Left forelimb (tissue), 1 donor: ENCODE data around the gene PLIN5.

Source experiments
- DNase-seq: peaks from one replicate; pipeline ENCODE4 v3.0.0-alpha.2; 2018; ENCODE audit warnings: low spot score

The PLIN5 gene

DNA sequence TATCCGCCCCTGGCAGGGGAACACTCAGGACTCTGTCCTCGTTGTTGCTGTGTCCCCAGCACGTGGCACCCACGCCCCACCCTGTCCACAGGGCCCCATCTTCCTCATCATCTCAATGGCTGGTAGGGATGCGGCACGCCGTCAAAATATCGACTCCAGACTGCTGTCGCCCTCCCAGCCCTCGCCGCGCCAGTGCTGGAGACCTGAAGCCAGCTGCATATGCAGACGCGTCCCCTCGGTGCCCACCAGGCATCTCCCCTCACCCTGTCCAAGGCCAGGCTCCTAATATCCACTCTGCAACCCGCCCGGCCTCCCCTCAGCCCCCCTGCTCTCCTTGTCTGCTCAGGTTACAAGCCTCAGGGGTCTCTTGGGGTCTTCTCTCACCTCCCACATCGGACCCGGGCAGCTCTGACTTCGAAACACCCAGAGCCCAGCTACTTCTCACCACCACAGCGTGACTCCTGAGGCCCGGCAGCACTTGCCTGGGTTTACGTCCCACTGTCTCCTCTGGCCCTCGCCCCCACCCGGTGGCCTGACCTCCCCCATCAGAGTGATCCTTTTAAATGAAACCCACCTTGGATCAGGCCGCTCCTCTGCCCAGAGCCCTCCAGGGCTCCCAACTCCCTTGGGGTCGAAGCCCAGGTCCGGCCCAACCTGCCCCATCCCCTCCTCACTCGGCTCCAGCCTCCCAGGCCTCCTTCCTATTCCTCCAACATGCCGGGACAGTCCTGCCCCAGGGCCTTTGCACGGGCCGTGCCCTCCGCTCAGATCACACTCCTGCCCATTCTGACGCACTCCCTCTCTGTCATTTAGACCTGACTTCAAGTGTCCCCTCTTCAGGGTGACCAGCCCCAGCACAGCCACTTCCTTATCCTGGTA is 29.2 kb downstream of the PLIN5 start:
- DNase-seq, result no peak

DNA sequence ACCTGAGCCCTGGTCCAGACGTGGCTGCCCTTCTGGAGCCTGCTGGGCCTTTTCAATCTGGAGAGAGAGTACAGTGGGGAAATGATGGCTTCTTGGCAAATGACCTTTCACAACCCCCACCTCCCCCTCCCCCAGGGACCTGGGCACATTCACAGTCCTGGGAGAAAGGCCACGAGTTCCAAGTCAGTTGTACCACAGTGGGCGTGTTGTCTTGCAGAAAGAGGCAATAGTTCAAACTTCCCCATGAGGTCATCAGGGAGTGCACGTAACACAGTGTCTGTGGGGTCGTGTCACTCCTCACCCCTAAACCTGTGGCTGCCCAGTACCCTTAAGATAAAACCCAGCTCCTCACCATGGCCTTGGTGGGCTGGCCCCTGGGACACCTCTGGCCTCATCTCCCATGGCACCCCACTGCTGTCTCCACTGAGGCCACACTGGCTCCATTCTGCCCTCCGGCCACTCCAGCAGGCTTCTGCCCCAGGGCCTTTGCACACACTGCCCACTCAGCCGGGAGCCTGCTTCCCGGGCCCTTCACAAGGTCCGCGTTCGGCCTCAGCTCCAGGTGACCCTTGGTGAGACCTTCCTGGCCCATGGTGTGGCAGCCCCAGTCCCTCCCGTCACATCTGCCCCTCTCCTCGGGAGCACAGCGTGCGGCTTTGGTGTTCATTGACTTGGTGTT is 30.0 kb downstream of the PLIN5 start:
- DNase-seq, result no peak

DNA sequence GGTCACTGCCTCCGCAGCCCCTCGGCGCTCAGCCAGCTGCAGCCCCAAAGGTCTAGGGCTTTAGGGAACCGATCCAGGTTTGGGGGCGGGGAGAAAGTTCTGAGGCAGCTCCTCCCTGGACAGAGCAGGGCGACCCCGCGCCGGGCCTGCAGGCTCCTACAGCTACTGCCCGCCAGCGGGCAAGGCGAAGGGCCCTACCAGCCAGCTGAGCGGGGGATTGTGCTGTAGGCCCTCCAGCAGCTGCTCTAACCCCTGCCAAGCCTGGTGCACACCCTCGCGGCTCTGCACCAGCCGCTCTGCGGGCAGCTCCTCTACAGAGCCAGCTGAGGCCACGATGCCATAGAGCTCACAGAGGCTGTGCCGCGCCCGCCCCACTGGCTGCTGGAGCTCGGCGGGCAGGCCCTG is 30.7 kb downstream of the PLIN5 start:
- DNase-seq, result no peak

DNA sequence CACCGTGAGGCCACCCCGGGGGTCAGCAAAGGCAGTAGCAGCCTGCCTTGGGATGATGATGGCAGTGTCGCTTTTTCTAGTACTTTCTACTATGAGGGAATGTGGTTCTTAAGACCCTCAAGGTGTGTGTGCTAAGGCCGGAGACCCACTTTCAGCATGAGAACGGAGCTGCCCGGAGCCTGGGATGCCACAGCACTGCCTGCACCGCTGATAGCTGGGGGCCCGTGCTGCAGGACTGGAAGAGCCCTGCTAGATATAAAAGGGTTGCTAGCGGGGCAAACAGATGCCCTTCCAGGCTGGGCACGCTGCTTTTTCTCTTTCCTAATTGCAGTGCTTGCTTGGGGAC is 31.2 kb downstream of the PLIN5 start:
- no peak for DNase-seq

DNA sequence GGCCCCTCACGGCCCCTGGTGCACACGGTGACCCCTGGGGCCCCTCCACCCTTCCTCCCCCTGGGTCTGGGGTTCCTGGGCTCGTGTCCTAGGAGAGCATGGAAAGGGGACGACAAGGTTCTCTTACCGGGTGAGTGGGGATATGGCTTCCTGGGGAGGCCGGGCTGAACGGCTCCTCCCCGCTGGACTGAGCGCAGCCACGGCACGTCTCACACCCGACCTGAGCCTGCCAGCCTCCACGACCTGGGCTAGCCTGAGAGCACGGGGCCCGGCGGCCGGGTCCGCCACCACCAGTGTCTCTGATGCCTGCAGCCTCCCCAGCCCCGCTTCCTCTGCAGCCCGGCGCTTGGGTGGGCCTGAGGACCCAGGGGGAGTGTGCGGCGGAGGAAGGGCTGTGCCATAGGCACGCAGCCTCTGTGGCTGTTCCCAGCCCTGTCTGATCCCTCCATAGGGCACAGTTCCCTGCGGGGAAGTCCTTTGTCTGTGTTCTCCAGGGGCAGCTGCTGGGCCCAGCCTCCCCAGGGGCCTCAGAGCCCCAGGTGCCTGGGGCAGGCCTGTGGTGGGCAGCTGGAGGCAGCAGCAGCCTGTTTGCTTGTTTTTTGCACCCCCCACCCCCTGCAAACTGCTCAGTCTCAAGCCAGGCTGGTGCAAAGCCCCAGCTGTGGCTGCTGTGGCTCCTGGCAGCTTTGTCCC is 31.7 kb downstream of the PLIN5 start:
- DNase-seq, result peak; percentile 58

DNA sequence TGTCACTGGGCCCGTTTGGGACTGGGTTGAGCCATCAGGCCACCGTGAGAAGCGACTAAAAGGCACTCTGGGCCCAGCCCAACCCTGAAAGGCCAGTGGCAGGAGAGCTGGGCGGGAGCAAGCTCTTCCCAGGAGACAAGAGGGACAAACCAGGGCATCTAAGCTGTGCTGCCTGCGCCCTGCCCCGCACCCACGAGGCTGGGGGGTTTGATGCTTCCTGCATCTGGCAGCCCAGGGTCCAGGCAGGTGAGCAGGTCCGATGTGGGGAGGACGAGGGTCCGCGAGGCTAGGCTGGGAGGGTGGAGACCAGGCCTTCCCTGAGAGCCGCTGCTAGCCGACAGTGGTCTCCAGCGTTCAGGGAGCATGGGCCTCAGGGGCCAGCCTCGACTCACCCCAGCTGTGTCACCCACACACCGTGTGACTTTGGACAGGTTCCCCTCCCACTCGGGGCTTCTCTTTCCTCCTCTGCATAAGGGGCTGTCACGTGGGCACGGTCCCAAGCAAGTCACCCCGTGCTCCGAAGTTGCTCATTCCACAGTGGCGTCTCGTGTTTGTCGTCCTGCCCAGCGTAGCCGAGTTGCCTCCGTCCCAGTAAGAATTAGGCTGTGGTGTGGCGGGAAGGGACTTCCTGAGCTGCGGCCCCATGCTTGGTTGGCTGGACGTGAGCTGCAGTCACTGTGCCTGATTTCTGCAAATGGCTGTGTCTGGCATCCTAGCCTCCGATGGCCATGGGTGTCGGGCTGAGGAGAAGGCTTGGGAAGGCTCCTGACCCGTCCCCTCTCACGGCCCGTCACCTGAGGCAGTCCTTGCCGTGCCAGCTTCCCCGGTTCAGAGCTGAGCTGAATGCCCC is 32.5 kb downstream of the PLIN5 start:
- DNase-seq, result peak; percentile 47

DNA sequence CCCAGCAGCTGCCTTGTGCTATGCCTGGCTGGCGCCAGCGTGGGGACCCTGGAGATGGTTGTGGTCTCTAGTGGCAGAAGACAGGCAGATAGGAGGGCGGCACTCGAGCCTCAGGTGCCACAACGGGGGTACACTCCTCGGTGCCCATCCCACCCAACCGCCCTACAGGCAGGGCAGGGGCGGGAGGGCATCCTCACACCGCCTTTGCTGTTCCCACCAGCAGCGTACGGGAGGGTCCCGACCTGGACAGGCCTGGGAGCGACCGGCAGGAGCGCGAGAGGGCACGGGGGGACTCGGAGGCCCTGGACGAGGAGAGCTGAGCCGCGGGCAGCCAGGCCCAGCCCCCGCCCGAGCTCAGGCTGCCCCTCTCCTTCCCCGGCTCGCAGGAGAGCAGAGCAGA is 33.3 kb downstream of the PLIN5 start:
- DNase-seq, result no peak

DNA sequence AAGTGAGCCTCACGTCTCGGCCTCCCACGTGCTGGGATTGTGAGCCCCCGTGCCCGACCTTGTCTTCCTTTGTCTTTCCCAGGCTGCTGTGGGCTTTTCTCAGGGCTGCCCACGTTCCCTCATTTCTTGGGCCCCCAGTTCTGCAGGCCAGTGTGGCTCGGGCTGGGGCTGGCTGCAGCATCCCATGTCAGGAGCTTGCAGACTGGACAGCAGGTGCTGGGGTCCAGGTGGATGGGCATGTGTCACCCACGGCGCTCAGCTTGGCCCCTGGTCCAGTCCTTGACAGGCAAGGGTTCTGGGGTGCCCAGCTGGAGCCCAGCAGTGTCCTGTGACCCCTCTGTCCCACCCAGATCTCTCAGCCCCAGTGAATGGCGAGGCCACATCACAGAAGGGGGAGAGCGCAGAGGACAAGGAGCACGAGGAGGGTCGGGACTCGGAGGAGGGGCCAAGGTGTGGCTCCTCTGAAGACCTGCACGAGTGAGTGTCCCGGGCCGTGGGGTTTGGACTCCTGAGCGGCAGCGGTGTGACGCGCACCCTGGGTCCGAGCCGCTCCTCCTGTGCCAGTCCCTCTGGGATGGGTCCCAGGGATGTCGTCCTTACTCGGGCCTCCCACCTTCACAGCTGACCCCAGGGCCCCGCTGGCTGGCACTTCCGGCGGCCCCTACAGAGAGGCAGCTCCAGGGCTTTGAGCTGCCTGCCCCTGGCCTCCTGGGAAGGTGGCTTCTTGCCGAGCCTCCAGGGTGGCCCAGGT is 34.0 kb downstream of the PLIN5 start:
- peak; percentile 52 for DNase-seq

DNA sequence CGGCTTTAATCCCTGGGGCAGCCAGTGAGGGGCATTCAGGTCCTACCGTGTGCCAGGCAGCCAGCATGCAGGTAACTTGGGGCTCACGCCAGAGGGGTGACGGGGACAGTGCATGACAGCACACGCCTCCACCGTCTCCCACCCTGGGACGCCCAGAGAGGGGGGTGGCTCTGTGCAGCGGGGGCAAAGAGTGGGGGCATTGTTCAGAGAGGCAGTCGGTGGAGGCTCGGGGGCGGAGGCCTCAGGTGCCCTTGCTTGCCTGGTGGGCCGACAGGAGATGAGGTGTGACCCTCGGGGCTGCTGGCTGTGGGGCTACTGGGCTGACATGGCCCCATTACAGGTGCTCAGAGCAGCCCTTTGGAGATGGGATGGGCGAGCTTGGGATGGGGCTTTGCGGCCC is 35.2 kb downstream of the PLIN5 start:
- DNase-seq, result peak; percentile 53

DNA sequence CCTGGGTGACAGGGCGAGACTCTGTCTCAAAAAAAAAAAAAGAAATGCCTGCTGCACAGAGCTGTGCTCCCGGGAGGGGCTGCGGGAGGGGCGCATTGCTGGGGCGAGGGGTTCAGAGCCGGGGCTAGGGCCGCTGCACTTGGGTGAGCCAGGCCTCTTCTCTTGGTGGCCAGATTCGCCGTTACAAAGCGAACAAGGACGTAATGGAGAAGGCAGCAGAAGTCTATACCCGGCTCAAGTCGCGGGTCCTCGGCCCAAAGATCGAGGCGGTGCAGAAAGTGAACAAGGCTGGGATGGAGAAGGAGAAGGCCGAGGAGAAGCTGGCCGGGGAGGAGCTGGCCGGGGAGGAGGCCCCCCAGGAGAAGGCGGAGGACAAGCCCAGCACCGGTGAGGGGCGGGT is 35.7 kb downstream of the PLIN5 start:
- DNase-seq, result peak; percentile 37

DNA sequence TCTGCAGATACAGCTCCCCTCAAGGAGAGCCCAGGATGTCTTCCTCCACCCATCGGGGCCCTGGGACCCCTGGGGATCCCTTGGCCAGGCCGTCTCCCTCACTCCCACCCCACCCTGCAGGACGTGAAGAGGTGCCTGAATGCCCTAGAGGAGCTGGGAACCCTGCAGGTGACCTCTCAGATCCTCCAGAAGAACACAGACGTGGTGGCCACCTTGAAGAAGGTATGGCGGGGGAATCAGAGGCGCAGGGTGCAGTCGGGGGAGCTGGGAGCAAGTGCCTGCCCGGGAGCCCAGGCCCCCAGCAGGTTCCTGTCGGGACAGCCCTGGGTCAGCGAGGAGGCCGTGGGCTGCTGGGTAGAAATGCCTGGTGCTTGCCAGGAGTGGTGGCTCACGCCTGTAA is 36.3 kb downstream of the PLIN5 start:
- peak; percentile 55 for DNase-seq

DNA sequence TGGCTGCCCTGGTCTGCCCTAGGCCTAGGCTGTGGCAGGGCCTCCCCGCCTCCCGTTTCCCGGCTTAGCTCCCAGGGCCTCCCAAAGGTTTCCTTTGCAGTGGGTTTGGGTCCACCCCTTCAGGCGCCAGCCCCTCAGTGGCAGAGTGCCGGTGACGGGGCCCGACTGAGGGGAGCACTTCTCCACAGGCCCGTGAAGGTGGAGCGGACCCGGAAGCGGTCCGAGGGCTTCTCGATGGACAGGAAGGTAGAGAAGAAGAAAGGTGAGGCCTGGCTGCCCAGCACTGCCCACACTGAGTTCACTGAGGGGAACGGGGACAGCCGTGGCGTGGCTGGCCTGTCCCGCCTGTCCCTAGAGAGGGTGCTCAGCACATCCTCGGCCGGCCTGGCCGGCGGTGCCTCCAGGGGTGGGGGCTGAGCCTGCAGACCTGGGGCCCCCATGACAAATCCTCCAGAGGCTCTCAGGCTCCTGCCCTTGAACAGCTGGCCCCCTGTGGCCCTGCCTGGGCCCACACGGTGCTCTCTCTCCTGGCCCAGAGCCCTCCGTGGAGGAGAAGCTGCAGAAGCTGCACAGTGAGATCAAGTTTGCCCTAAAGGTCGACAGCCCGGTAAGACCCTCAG is 37.1 kb downstream of the PLIN5 start:
- DNase-seq, result peak; percentile 44

DNA sequence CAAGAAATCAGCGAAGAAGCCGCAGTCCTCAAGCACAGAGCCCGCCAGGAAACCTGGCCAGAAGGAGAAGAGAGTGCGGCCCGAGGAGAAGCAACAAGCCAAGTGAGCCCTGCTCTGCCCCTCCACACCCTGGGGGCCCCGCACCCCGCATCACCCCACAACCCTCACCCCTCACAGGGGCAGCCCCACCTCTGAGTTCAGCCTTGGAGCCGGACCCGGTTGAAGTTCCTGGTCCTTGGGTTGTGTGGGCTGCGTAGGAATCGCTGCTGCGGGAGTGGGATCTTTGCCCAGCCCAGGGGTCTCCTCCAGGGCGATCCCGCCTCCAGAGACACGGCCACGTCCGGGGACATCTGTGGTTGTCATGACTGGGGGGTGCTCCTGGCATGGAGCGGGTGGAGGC is 38.7 kb downstream of the PLIN5 start:
- peak; percentile 53 for DNase-seq

DNA sequence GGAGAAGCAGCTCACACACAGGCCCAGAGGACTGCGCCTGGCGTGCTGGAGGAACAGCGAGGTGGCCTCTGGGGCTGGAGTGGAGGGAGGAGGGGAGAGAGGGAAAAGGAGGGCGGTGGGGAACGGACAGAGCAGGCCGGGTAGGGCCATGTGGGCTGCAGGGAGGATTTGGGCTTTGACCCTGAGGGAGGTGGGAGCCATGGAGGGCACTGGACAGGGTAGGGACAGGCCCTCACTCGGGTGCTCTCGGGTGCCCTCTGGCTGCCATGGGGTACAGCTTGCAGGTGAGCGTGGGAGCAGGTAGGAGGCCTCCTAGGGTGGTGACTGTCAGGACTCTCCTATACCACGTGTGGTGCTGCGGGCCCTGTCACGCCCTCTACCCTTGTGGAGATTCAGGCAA is 39.6 kb downstream of the PLIN5 start:
- DNase-seq, result peak; percentile 48

DNA sequence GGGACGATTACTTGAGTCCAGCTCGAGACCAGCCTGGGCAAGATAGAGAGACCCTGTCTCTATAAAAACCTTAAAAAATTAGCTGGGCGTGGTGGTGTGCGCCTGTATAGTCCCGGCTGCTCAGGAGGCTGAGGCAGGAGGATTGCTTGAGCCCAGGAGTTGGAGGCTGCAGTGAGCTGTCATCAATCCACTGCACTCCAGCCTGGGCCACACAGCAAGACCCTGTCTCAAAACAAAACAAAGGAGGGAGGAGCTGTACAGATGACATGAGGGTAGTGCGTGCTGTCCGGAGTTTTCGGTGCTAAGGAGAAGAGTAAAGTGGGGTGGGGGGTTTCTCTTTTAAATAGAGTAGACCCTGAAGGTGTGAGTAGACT is 40.3 kb downstream of the PLIN5 start:
- DNase-seq, result no peak

DNA sequence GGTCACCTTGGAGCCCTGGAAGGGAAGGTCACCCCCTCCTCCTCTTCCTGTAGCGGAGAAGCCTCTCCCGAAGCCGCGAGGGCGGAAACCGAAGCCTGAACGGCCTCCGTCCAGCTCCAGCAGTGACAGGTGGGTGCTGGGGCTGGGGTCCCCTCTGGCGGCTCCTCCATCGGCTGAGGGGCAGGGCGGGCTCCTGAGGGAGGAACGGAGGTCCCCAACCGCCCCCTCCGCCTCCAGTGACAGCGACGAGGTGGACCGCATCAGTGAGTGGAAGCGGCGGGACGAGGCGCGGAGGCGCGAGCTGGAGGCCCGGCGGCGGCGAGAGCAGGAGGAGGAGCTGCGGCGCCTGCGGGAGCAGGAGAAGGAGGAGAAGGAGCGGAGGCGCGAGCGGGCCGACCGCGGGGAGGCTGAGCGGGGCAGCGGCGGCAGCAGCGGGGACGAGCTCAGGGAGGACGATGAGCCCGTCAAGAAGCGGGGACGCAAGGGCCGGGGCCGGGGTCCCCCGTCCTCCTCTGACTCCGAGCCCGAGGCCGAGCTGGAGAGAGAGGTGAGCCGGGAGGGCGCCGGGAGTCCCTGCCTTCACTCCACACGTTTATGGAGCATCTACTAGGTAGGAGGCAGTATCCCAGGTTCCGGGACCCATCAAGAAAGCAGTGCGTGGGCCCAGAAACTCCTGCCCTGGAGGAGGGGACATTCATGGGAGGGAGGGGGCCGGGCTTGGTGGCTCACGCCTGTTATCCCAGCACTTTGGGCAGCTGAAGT is 40.9 kb downstream of the PLIN5 start:
- DNase-seq, result peak; percentile 56

DNA sequence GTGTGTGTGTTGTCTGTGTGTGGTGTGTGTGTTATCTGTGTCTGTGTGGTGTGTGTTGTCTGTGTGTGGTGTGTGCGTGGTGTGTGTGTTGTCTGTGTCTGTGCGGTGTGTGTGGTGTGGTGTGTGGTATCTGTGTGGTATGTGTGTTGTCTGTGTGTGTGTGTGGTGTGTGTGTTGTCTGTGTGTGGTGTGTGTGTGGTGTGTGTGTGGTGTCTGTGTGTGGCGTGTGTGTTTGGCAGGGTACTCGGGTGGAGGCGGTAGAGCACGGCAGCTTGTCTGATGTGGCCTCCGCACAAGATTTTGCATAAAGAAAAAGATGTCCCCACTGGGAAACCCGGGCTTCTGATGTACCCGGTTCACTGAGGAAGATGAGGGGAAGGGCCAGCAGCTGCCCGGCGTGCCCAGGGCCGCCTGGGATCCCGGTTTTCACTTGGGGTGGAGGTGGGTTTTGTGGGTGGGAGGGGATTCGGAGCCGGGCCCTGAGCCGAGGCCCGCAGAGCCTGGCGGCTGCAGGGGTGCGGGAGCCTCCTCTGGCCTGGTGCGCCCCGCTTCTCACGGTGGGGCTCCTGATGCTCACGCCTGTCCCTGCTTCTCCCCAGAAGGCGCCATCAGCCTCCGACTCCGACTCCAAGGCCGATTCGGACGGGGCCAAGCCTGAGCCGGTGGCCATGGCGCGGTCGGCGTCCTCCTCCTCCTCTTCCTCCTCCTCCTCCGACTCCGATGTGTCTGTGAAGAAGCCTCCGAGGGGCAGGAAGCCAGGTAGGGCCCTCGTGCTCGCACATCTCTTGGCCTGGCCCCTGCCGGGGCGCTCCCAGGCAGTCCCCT is 41.7 kb downstream of the PLIN5 start:
- DNase-seq, result peak; percentile 42

DNA sequence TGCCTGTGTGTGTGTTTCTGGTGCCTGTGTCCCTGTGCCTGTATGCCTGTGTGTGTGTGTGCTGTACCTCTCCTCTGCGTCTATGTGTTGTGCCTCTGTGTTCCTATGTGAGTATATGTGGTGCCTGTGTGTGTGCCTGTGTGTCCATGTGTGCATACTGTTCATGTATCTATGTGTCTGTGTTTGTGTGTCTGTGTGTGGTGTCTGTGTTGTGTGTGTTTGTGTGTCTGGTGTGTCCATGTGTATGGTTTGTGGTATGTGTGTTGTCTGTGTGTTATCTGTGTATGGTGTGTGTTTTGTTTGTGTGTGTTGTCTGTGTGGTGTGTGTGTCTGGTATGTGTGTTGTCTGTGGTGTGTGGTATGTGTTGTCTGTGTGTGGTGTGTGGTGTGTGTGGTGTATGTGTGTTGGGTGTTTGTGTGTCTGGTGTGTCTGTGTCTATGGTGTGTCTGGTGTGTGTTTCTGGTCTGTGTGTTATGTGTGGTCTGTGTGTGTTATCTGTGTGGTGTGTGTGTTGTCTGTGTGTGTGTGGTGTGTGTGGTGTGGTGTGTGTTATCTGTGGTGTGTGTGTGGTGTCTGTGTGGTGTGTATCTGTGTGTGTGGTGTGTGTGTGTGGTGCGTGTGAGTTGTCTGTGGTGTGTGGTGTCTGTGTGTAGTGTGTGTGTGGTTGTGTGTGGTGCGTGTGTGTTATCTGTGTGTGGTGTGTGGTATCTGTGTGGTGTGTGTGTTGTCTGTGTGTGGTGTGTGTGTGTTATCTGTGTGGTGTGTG is 42.5 kb downstream of the PLIN5 start:
- DNase-seq, result peak; percentile 41
